Measurements from ENCODE around the gene TMEM176B.

TMEM176B gene

GRCh38 chr7:150799741-150800580 lies at the start of gene TMEM176B:
Gene TMEM176B, minus strand, starts transcription at chr7:150800364. Its CDS starts 3,795 bp downstream, at chr7:150796569.
- DNase-seq = no peak

DNA sequence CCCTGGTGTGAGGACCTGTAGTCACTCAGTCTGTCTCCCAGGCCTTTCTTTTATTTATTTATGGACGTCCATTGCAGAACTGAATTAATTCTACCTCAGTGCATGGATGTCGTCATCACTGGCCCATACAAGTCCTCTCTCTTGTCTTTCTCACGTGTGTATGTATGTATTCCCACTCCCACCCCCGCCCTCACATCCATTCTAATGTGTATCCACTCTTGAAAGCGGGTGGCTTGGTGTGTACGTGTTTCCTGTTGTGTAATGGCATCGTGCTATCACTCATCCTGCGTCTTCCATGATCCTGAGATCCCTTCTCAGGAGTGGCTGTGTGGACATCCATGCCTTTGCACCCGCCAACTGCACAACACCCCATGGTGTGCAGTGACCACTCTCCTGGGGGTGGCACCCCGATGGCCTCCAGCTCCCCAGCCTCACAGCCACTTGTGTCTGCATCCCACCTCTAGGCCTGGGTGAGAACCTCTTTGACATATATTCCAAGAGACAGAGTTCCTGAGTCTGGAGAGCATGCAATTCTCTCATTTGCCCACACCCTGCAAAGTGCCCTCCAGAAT lies 49.1 kb upstream of the TMEM176B start:
- no peak for DNase-seq

GRCh38 chr7:150848561-150849115 lies 48.5 kb upstream of the TMEM176B start:
- DNase-seq = no peak

GRCh38 chr7:150848111-150848510 lies 47.9 kb upstream of the TMEM176B start:
- no peak for DNase-seq

DNA sequence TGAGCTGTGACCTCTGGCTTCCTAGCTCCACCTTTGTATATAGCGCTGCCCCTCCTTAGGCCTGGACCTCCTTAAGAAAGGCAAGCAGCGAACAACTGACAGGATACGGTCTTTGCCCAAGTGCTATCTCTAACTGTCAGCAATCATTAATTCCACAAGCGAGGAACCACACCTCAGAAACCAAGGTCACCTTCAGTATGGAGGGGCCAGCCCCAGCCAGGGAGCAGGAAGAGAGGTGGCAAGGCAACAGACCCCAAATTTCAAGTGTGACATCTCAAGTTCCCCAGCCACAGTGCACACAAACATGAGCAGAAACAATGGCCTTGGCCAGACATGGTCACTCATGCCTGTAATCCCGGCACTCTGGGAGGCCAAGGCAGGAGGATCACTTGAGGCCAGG lies 47.4 kb upstream of the TMEM176B start:
- DNase-seq = no peak

DNA sequence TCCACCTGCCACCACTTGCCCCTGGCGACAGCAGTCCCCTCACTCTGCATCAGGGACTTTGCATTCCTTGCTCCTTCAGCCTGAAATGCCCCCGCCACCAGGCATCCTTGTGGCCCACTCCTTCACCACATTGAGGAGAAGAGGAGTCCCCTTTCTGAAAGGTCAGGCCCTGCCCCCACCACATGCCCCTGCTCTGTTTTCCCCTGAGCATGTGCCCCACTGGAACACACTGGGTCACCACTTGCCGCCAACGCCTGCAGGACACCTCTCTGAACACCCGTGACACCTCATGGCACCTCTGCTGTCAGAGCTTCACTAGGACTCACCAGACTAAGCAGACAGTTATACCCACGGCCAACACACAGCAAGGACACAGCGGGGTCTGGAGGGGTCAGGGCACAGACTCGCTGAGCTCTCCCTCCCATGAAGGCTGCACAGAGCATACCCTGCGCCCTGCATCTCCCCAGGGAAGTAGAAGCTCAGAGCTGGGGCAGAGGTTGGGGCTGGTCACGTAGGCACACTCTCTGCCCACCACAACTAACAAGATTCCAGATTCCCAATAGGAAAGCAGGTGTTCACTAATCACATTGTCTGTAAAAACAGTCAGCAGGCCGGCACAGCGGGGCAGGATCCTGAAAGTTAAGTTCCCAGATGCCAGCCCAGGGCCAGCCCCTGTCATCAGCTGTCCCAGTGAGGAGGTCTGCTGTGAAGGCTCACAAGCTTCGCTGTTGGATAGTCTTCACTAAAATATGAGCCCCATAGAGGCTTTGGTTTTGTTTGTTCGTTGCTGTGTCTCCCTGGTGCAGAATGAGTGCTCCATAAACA lies 46.3 kb upstream of the TMEM176B start:
- DNase-seq = no peak

DNA sequence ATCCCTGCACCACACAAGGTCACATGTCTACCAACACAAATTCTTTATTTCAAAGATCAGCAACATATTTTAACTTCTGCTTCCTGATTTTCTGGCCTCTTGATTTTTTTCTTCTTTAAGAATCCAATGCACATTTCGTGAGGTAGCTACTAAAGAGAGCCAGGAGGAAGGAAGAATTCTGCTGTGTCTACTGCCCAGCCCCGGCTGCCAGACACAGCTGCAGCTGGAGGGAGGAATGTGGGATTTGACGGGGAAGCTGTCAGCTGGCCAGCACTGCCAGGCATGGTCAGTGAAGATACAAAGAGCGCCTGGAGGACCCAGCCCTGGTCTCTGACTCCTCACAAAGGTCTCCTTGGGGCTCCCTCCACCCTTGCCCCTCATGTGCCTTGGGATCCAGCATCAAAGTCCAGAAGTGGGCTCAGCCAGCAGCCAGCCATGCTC lies 45.3 kb upstream of the TMEM176B start:
- no peak for DNase-seq

DNA sequence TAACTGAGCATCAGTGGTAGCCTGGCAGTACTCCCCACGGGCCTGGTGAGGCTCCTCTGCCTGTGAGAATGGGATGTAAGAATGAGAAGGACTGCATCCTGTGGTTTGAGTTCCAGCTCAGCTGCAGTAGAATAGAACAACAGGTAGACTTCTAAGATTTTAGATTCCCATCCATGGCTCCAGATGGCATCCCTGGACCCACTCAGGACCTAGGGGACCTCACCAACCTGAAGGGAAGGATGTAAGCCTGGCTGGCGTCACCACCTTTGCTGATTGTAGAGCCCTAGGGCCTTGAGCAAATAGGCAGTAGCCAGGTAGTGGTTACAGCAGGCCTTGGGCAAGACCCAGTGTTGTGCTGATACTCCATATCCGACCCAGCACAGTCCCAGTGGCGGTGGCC lies 42.6 kb upstream of the TMEM176B start:
- no peak for DNase-seq

DNA sequence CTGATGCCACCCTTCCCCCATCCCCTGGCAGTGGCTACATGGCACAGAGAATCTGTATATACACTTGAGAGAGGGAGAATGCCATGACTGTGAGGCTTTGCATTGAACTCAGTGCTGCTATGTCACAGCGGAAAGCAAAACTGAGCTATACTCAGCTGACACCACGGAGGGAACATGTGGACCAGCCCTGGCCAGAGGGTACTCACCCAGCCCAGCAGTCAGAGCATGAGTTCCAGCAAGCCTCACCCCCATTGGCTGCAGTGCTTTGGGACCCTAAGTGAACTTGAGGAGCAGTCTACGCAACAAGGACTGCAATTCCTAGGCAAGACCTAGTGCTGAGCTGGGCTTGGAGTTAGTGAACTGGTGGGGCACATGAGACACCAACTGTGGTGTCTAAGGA lies 41.9 kb upstream of the TMEM176B start:
- DNase-seq = no peak

DNA sequence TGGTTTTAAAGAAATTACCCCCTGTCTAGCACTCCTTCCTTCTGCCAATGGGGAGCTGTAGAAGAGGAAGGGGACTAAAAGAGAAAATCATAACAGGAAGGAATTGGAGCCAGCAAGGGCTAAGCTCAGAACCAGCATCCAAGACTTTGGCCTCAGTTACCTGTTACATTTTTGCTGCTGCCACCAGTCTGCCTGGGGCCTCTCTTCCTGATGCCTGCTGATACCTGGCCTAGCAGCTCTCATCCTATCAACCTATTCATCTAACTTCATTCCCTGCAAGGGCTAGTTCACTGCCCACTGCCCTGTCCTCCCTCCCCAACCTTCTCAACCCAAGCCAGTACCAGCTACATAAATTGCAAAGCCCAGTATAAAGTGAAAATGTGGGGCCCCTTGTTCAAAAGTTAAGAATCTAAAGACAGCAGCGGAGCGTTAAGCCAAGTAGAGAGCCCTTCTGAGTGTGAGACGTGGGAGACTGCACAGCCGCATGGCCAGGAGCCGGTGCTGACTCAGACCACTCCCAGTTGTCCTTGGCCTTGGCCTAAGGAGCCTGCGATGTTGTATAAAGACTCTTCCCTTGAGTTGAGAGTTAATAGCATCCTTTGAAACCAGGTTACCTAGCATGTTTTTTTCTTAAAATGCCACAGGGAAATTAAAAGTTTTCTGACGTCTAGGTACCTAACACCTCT lies 38.9 kb upstream of the TMEM176B start:
- DNase-seq = no peak

GRCh38 chr7:150835702-150836280 lies 35.6 kb upstream of the TMEM176B start:
- DNase-seq = no peak

DNA sequence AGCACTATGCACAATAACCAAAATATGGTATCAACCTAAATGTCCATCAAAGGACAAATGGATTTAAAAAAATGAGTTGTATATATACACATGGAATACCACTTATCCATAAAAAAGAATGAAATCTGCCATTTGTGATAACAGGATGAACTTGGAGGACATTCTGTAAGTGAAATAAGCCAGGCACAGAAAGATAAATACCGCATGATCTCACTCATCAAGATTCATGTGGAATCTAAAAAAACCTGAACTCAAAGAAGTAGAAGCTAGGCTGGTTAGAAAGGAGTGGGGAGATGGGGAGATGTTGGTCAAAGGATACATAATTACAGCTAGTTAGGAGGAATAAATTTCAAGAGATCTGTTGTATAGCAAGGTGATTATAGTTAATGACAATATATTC lies 34.9 kb upstream of the TMEM176B start:
- DNase-seq = no peak

DNA sequence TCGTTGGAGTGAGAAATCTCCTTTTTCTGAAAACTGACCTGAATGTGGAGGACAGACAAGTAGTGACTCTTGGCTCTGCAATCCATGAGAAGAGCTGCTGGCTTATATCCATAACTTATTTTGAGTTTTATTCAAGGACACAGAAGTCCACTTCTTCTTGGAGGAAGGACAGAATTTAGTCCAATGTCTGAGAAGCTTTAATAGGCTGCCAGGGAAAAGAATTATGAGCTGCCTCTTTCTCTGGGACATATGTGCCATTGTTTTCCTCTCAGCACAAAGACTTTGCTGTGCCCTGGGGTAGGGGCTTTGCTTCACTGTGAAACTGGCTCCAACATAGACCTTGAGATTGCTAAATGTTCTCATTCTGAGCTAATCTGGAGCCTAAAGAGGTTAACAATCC lies 31.7 kb upstream of the TMEM176B start:
- no peak for DNase-seq

DNA sequence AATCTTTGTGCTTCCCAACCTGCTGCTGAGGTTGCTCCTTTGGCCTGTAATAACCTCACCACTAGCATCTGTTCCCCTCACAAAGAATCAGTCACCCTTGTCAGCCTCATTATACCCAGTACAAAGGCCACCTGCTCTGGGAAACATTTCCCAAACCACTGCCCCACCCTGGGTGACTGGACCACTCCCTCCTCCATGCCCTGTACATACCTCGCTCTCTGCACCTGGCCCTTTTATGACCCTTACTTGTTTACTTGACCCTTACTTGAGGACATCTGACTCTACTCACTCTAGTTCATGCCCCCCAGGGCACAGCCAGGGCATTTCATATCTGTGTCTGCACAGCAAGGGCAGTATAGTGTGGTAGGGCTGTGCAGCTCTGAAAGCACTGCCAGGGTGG lies 30.8 kb upstream of the TMEM176B start:
- DNase-seq = peak; percentile 59

- DNase-seq = no peak
These were observed 29.3 kb upstream of the TMEM176B start for GRCh38 chr7:150829426-150829825.

- DNase-seq = no peak
These were observed 28.2 kb upstream of the TMEM176B start for GRCh38 chr7:150828384-150828783.

DNA sequence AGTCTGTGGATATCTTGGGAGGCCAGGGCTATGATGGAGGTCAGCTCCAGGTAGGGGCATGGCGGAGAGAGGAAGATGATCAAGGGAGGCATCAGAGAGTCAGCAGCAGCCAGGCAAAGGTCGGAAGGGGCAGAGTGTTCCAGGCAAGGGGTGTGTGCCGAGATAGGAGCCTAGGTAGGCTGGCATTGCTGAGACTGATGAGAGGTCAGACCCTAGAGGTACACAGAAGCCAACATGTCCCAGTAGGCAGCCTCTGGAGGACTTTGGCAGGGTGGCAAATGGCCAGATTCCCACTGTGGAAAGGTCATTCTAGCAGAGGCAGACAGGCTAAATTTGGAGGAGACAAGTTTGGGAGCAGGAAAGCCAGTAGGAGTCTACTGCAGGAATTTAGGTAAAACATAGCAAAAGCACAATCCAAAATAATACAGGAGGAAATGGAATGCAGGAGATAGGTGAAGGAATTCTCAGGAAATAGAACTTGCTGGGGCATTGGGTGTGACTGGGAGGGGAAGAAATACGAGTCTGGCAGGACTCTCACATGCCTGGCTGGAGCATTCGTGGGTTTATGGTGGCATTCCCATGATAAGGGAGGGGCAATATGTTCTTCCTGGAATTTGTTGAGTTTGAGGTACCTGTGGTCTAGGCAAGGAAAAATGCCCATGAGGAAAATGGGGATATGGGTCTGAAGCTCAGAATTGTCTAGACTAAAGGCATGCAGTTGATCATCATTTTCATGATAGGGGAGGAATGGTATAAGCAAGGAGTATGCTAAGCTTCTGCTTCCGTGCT lies 26.1 kb upstream of the TMEM176B start:
- DNase-seq = no peak

DNA sequence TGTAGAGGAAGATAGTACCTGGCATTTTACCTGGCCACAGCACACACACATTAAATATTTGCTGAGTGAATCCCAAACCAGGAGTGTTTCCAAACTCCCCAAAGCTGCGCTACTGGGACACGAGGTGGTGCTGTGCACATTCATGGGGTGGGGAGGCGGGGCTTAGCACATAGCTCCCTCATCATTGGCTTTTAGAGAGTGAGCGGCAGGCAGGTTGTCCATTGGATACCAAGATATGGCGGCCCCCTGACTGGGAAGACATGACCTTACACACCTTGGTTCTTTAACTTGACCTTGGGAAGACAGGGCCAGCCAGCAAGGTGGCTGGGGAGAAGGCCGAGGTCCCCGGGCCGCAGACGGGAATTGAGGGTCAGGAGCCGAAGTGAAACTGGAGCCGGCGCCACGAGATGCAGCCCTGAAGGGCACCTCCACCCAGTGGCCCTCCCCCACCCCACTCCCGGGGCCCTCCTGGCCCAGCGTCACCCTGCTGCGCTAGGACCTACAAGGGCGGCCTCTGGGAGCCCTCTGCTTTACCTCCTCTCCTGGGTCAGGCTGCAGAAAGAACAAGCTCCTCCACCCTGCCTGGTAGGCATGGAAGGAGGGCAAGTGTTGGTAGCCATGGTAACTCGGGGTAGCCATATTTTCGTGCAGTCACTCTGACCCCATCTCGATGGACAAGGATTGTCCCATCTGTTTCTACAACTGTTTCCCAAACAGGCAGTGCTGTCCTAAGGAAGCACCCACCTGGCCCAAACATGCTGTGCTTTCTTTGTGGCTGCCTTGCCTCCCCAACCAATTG lies 24.4 kb upstream of the TMEM176B start:
- no peak for DNase-seq

GRCh38 chr7:150823484-150824126 lies 23.4 kb upstream of the TMEM176B start:
- DNase-seq = no peak

- DNase-seq = no peak
These were observed 22.9 kb upstream of the TMEM176B start for GRCh38 chr7:150823043-150823442.
